Fibroblast of peridontal ligament (primary cell): ENCODE data around the gene DDX17.

Experiments used
- DNase-seq: peaks from one replicate; pipeline ENCODE4 v3.0.0-alpha.2; 2010; ENCODE audit errors: extremely low read depth

Gene DDX17

GRCh38 chr22:38465673-38466490, 40.2 kb downstream of the DDX17 start:
- DNase-seq: no peak

GRCh38 chr22:38464992-38465672, 41.0 kb downstream of the DDX17 start:
- no peak for DNase-seq

GRCh38 chr22:38462960-38463784, 42.9 kb downstream of the DDX17 start:
- no peak for DNase-seq

- DNase-seq: peak; percentile 78
Observed at GRCh38 chr22:38461414-38462081, 44.6 kb downstream of the DDX17 start.

GRCh38 chr22:38461057-38461413, 45.1 kb downstream of the DDX17 start:
- no peak for DNase-seq

- no peak for DNase-seq
Observed at GRCh38 chr22:38460426-38460840, 45.7 kb downstream of the DDX17 start.

- DNase-seq: no peak
Observed at GRCh38 chr22:38456841-38457699, 49.0 kb downstream of the DDX17 start.

- DNase-seq: no peak
Observed at GRCh38 chr22:38456272-38456835, 49.8 kb downstream of the DDX17 start.

- DNase-seq: no peak
Observed at GRCh38 chr22:38455530-38456271, 50.4 kb downstream of the DDX17 start.

GRCh38 chr22:38455076-38455529, 51.0 kb downstream of the DDX17 start, which contains the start of gene KCNJ4:
TSS of gene KCNJ4 (minus strand) at chr22:38455199. CDS start at chr22:38428132, 27,067 bp downstream.
- DNase-seq: no peak

GRCh38 chr22:38454353-38455075, 51.6 kb downstream of the DDX17 start:
- DNase-seq: no peak

GRCh38 chr22:38453996-38454352, 52.1 kb downstream of the DDX17 start:
- no peak for DNase-seq

- no peak for DNase-seq
Observed at GRCh38 chr22:38453066-38453672, 52.9 kb downstream of the DDX17 start.

GRCh38 chr22:38452373-38453065, 53.6 kb downstream of the DDX17 start:
- DNase-seq: peak; percentile 41

GRCh38 chr22:38451864-38452263, 54.2 kb downstream of the DDX17 start:
- no peak for DNase-seq

- DNase-seq: no peak
Observed at GRCh38 chr22:38451404-38451803, 54.7 kb downstream of the DDX17 start.

- no peak for DNase-seq
Observed at GRCh38 chr22:38450234-38450797, 55.8 kb downstream of the DDX17 start.

- DNase-seq: no peak
Observed at GRCh38 chr22:38449776-38450175, 56.3 kb downstream of the DDX17 start.
